ENCODE data around the gene EVL.

EVL gene

GRCh38 chr14:100104523-100105300, 39.5 kb downstream of the EVL start:
- Histone ChIP-seq H3K4me3 (no peak overlapping the region), H3K27me3 (no peaks in the 10 kb centered on the region), H3K27ac (no peak overlapping the region), H3K4me2 (peak overlapping the region; percentile 75), H3K4me1 (peaks cover 75% of the 10 kb centered on the region), H3K9me3 (no peaks in the 10 kb centered on the region), H4K20me1 (peaks cover 100% of the 10 kb centered on the region), H3K36me3 (peaks cover 70% of the 10 kb centered on the region), H3K9ac (no peak overlapping the region; the same call in 1 of the 2 replicates)
- no peak for TF ChIP-seq Cebpa-rat (IDR thresholded peaks at IDR 0.05)

GRCh38 chr14:100105357-100106169, 40.3 kb downstream of the EVL start:
- Histone ChIP-seq H3K27me3 (no peaks in the 10 kb centered on the region), H3K4me3 (no peak overlapping the region), H3K4me1 (peaks cover 75% of the 10 kb centered on the region), H3K36me3 (peaks cover 70% of the 10 kb centered on the region), H3K9ac (no peak overlapping the region), H3K4me2 (peak overlapping the region; percentile 75), H4K20me1 (peaks cover 100% of the 10 kb centered on the region), H3K9me3 (no peaks in the 10 kb centered on the region), H3K27ac (no peak overlapping the region)
- no peak for TF ChIP-seq Cebpa-rat (IDR thresholded peaks at IDR 0.05)

GRCh38 chr14:100106250-100107112, 41.3 kb downstream of the EVL start:
- Histone ChIP-seq H3K4me2 (peak overlapping the region; percentile 75), H3K27ac (no peak overlapping the region; the same call in 1 of the 2 replicates), H3K9me3 (no peaks in the 10 kb centered on the region), H3K36me3 (peaks cover 68% of the 10 kb centered on the region), H3K27me3 (no peaks in the 10 kb centered on the region), H3K4me1 (peaks cover 75% of the 10 kb centered on the region), H4K20me1 (peaks cover 95% of the 10 kb centered on the region), H3K9ac (no peak overlapping the region), H3K4me3 (no peak overlapping the region)
- no peak for TF ChIP-seq Cebpa-rat (IDR thresholded peaks at IDR 0.05)

GRCh38 chr14:100107236-100107635, 42.0 kb downstream of the EVL start:
- Histone ChIP-seq H3K4me3 (no peak overlapping the region), H3K27me3 (no peaks in the 10 kb centered on the region), H3K9ac (no peak overlapping the region), H3K36me3 (peaks cover 72% of the 10 kb centered on the region), H3K9me3 (no peaks in the 10 kb centered on the region), H4K20me1 (peaks cover 88% of the 10 kb centered on the region), H3K4me2 (peak overlapping the region; percentile 75; the same call in 1 of the 2 replicates), H3K4me1 (peaks cover 68% of the 10 kb centered on the region), H3K27ac (no peak overlapping the region)
- TF ChIP-seq Cebpa-rat (IDR thresholded peaks at IDR 0.05), result no peak

GRCh38 chr14:100108042-100108825, 43.0 kb downstream of the EVL start:
- H3K9ac ChIP-seq, result peak overlapping the region; percentile 36; the same call in 1 of the 2 replicates
- peaks cover 88% of the 10 kb centered on the region for H4K20me1 ChIP-seq
- no peak overlapping the region for H3K4me3 ChIP-seq
- H3K27me3 ChIP-seq, result no peaks in the 10 kb centered on the region
- H3K4me2 ChIP-seq, result peak overlapping the region; percentile 33; the same call in 1 of the 2 replicates
- no peaks in the 10 kb centered on the region for H3K9me3 ChIP-seq
- H3K4me1 ChIP-seq, result peaks cover 58% of the 10 kb centered on the region
- no peak for TF ChIP-seq Cebpa-rat (IDR thresholded peaks at IDR 0.05)
- peaks cover 77% of the 10 kb centered on the region for H3K36me3 ChIP-seq
- peak overlapping the region; percentile 35 for H3K27ac ChIP-seq

- no peak for TF ChIP-seq Cebpa-rat (IDR thresholded peaks at IDR 0.05)
- H3K27ac ChIP-seq, result peak overlapping the region; percentile 35
- H3K36me3 ChIP-seq, result peaks cover 85% of the 10 kb centered on the region
These were observed 43.8 kb downstream of the EVL start for GRCh38 chr14:100108840-100109593.

GRCh38 chr14:100109594-100109955, 44.4 kb downstream of the EVL start:
- H3K36me3 ChIP-seq, result peaks cover 90% of the 10 kb centered on the region

More at GRCh38 chr14:100108840-100109593, 43.8 kb downstream of the EVL start:
- Histone ChIP-seq H3K4me2 (peak overlapping the region; percentile 33; the same call in 1 of the 2 replicates), H3K9ac (peak overlapping the region; percentile 36; the same call in 1 of the 2 replicates), H3K27me3 (no peaks in the 10 kb centered on the region), H3K4me3 (no peak overlapping the region), H3K4me1 (peaks cover 50% of the 10 kb centered on the region), H3K9me3 (no peaks in the 10 kb centered on the region), H4K20me1 (peaks cover 88% of the 10 kb centered on the region)

GRCh38 chr14:100110816-100111215, 45.6 kb downstream of the EVL start:
- no peaks in the 10 kb centered on the region for H3K27me3 ChIP-seq
- no peak overlapping the region for H3K9ac ChIP-seq
- peaks cover 88% of the 10 kb centered on the region for H4K20me1 ChIP-seq
- H3K27ac ChIP-seq, result no peak overlapping the region
- H3K4me1 ChIP-seq, result peaks cover 32% of the 10 kb centered on the region
- no peak overlapping the region for H3K4me2 ChIP-seq
- TF ChIP-seq Cebpa-rat (IDR thresholded peaks at IDR 0.05), result no peak
- H3K9me3 ChIP-seq, result no peaks in the 10 kb centered on the region
- H3K36me3 ChIP-seq, result peaks cover 91% of the 10 kb centered on the region
- no peak overlapping the region for H3K4me3 ChIP-seq

More at GRCh38 chr14:100109594-100109955, 44.4 kb downstream of the EVL start:
- no peak overlapping the region for H3K9ac ChIP-seq
- H3K4me2 ChIP-seq, result no peak overlapping the region
- no peak for TF ChIP-seq Cebpa-rat (IDR thresholded peaks at IDR 0.05)
- no peaks in the 10 kb centered on the region for H3K9me3 ChIP-seq
- peaks cover 45% of the 10 kb centered on the region for H3K4me1 ChIP-seq
- no peaks in the 10 kb centered on the region for H3K27me3 ChIP-seq
- peaks cover 88% of the 10 kb centered on the region for H4K20me1 ChIP-seq
- no peak overlapping the region for H3K27ac ChIP-seq
- no peak overlapping the region for H3K4me3 ChIP-seq

All from BLaER1 (cell line).